IPS-18c (cell line): ENCODE data around the gene CCDC149.
A peak's percentile ranks its signal among the peaks of the same experiment; 100 is the strongest.

Experiments
- H3K4me3 ChIP-seq: 2 replicates; pipeline ENCODE4 v1.7.0; 2013; ENCODE audit warnings: low read depth, mild to moderate bottlenecking, low read length, moderate library complexity; ENCODE audit not compliant: insufficient read depth
- H3K9me3 ChIP-seq: one replicate; pipeline ENCODE4 v1.6.1; 2013; ENCODE audit warnings: mild to moderate bottlenecking, low read length, moderate library complexity; ENCODE audit not compliant: control insufficient read depth, insufficient read depth

CCDC149 gene

DNA sequence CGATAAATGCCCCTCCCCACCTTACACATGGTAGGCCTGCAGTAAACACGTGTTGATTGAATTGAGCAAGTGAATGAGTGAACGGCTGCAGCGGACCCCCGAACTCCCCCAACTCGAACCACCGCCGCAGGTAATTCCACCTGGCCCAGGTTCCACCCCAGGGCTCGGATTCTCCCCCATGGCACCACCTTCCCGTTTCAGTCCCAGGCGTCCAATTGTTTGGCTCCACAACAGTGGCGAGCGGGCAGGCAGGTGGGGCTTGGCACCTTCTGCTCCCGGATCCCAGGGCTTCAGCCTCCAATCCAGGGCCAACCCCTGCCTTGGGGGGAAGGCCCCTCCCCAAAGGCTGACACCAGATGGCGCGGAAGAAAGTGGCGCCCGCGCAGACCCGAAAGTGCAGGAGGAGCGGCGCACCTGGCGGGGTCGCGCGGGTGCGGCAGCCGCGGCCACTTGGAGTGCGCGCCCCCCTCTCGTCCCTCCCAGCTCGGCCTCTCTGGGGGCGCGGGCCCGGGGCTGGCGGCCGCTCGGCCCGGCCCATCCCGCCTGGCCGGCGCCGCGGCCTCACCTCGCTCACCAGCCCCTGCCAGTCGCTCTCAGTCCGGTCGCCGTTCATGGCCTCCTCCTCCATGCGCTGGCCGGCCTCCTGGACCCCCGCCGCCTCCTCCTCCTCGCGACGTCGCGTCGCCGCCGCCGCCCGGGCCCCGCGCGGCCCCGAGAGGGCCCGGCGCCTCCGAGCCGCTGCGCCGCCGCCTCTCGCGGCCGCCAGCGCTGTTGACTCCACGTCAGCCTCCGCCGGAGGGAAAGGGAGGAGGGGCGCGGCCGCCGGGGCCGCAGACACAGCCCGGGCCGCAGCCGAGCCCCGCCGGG, at the start of gene CCDC149:
Gene CCDC149 (minus strand): TSS at position 791 of the 867 bp plus-strand sequence. CDS start 178 bp downstream, at position 613.
- H3K9me3 ChIP-seq: no peaks in the 10 kb centered on the region
- H3K4me3 ChIP-seq: peak within 1 kb of the TSS; percentile 49

- Histone ChIP-seq H3K4me3 (no peak overlapping the region), H3K9me3 (peaks cover 4% of the 10 kb centered on the region)
Measured at GRCh38 chr4:24957886-24958285, 45.0 kb upstream of the CCDC149 start.

- peaks cover 2% of the 10 kb centered on the region for H3K9me3 ChIP-seq
- no peak overlapping the region for H3K4me3 ChIP-seq
Measured at GRCh38 chr4:24956763-24957162, 43.9 kb upstream of the CCDC149 start.

GRCh38 chr4:24956091-24956490, 43.2 kb upstream of the CCDC149 start:
- Histone ChIP-seq H3K4me3 (no peak overlapping the region), H3K9me3 (peaks cover 2% of the 10 kb centered on the region)

- Histone ChIP-seq H3K9me3 (peaks cover 2% of the 10 kb centered on the region), H3K4me3 (no peak overlapping the region)
Measured at GRCh38 chr4:24952667-24953066, 39.8 kb upstream of the CCDC149 start.

- peaks cover 2% of the 10 kb centered on the region for H3K9me3 ChIP-seq
- no peak overlapping the region for H3K4me3 ChIP-seq
Measured at GRCh38 chr4:24949970-24950369, 37.1 kb upstream of the CCDC149 start.

GRCh38 chr4:24937917-24938281, 25.1 kb upstream of the CCDC149 start:
- H3K4me3 ChIP-seq: no peak overlapping the region
- no peaks in the 10 kb centered on the region for H3K9me3 ChIP-seq

DNA sequence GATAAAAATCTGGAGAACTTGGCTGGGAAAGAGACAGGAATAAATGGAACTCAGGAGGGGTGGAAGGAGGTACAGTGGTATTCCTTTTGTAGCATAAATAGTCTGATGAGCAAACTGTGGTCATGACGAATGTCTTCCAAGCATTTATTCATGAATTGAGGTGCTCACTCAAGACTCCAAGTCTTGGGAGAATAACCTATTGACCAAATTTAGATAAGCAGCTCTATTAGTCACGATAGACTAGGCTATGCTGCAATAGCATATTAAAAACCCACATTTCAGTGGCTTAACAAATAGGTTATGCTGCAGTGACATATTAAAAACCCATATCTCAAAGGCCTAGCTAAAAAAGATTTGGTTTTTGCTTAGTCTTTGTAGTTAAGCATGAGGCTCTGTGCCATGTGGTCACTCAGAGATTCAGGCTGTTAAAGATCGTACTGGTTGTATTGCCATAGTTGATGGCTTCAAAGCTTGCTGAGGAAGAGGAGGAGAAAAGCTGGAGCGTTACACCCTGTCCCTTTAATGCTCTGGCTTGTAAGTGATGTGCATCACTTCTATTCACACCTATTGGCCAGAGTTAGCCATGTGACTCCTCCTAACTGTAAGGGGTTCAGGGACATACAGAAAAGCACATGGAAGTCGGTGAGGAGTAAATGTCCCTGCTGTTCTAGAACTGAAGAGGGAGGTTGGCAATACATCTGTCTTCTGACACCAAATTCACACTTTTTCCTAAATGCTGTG, 24.5 kb upstream of the CCDC149 start:
- no peak overlapping the region for H3K4me3 ChIP-seq
- H3K9me3 ChIP-seq: no peaks in the 10 kb centered on the region

- H3K9me3 ChIP-seq: no peaks in the 10 kb centered on the region
- no peak overlapping the region for H3K4me3 ChIP-seq
Measured at GRCh38 chr4:24935856-24936255, 23.0 kb upstream of the CCDC149 start.

DNA sequence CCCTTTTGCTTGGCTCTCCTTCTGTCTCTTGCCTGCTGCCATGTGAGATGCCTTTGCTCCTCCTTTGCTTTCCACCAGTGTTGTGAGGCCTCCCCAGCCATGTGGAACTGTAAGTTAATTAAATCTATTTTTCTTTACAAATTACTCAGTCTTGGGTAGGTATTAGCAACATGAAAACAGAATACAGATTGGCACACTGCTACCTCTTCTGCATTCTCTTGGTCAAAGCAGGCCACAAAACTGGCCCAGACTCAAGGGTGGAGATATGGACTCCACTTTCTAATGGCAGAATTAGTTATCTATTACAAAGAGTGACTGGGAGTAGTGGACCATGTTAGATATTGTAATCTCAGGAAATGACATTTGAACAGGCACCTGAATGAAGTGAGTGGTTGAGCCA, 21.5 kb upstream of the CCDC149 start:
- Histone ChIP-seq H3K9me3 (no peaks in the 10 kb centered on the region), H3K4me3 (no peak overlapping the region)

- H3K4me3 ChIP-seq: no peak overlapping the region
- no peaks in the 10 kb centered on the region for H3K9me3 ChIP-seq
Measured at GRCh38 chr4:24933684-24934275, 20.9 kb upstream of the CCDC149 start.

GRCh38 chr4:24932515-24933225, 19.8 kb upstream of the CCDC149 start:
- Histone ChIP-seq H3K9me3 (no peaks in the 10 kb centered on the region), H3K4me3 (no peak overlapping the region)

DNA sequence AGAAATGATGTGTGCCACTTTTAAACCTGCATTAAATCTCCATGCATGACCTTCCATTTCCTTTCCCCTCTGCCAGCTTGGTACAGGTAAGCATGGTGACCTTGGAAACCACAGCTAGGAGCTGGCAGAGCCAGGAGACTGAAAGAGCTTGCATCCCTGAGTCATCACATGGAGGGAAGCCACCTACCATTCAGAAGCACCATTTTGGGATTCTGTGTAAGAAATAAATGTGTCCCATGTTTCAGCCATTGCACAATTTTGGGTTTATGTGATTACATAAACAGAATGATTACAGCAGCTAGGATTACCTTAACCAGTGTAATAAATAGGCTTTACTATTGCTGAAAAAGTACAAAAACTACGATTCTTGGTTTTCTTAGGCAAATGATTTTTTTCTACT, 17.3 kb upstream of the CCDC149 start:
- Histone ChIP-seq H3K9me3 (no peaks in the 10 kb centered on the region), H3K4me3 (no peak overlapping the region)

DNA sequence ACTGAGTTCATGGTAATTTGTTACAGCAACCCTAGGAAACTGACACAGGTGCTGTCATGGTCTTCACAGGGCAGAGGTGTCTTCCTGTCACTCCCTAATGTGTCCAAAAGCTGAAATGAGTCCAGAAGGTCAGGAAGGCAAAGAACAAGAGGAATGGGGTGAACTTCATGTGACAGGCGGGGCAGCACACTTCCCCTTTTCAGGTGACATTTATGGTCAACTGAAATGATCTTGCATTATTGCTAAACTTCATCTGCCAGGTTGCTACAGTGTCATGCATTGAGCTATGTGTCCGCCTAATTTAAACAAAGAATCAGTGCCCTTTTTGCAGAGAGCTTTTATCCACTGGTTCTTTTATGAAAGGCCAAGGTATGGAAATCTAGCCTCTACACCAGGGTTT, 15.9 kb upstream of the CCDC149 start:
- H3K9me3 ChIP-seq: no peaks in the 10 kb centered on the region

DNA sequence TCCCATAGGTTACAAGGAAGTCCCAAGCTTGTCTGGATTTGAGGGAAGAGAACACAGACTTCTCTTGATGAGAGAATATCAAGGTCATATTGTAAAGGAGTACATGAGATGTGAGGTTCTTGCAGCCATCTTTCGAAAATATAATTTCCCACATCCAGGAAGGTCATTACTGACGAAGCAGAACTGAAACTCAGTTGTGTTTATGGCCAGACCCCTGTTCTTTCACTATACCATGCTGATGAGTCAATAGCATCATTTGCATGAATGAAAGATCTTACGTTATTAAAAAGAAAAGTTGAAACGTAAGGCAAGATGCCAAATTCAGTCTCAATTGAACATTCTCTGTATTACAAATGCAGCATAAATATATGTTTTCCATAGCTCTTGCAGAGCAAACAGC, 14.2 kb upstream of the CCDC149 start:
- Histone ChIP-seq H3K4me3 (no peak overlapping the region), H3K9me3 (no peaks in the 10 kb centered on the region)

More for the DNA sequence above, 15.9 kb upstream of the CCDC149 start:
- H3K4me3 ChIP-seq: no peak overlapping the region

DNA sequence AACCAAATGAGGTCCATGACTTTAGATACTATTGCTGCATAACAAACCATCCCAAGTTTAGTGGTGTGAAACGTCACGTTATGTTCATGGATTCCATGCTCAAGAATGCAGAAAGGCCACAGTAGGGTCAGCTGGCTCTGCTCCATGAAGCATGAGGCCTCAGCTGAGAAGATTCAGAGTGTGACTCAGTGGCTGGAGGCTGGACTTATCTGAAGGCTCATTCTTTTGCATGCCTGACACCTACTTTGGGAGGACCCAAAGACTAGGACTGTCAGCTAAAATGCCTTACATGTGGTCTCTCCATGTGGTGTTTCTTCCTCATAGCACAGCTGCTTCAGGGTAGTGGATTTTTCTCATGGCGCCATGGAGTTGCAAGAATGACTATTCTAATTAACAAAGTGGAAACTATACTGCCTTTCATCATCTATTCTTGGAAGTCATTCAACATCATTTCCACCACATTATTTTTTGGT, 11.5 kb upstream of the CCDC149 start:
- H3K4me3 ChIP-seq: no peak overlapping the region
- no peaks in the 10 kb centered on the region for H3K9me3 ChIP-seq

DNA sequence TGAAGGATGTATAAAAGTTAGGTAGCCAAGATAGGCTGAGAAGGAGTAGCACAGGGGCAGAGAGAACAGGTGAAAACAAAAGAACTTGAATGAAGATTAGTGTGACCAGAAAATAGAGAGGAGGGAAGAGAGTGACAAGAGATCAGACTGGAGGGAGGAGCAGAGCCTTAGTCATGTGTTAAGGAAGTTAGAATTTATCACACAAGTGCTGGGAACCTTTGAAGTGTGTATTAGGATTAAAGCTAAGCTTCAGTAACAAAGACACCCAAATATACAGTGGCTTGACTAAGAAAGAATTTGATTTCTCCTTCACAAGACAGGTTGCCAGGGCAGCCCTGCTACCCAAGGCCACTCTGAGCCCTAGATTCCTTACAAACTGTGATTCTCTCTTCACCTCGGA, 10.7 kb upstream of the CCDC149 start:
- Histone ChIP-seq H3K9me3 (no peaks in the 10 kb centered on the region), H3K4me3 (no peak overlapping the region)
